HG02870 (cell line): ENCODE measurements around the gene STK39.

Source experiments
- ATAC-seq: cut with Tn5 transposase; IDR thresholded peaks from one replicate; pipeline ENCODE4 v1.9.1; 2021; ENCODE audit warnings: mild to moderate bottlenecking, moderate library complexity; ENCODE audit not compliant: unreplicated experiment

The STK39 gene

DNA sequence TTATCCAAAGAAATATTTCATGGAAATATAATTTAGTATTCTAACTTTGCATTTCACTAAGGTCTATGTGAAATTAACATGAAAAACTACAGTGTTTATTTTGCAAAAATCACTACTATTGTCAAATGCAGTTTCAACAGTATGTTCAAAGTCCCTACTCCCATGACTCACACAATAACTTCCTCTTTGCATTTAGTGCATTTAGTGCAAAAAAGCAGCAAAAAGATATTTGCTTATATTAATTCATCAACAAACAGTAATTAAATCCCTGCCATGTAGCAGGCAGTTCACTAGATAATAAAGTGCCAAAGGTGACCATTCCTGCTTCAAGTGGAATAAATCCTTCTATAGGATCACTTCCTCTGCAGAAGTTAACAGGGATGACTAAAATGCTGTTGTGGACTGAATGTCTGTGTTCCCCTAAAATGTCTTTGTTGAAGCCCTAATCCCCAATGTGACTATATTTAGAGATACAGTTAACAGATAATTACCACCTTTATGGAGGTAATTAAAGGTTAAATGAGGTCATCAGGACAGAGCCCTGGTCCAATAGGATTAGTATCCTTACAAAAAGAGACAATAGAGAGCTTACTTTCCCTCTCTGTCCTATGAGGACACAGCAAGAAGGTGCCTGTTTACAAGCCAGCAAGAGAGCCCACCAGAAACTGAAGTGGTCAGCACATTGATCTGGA is 61.7 kb downstream of the STK39 start:
- no peak for ATAC-seq

- no peak for ATAC-seq
Observed at GRCh38 chr2:168184681-168185513, 62.5 kb downstream of the STK39 start.

DNA sequence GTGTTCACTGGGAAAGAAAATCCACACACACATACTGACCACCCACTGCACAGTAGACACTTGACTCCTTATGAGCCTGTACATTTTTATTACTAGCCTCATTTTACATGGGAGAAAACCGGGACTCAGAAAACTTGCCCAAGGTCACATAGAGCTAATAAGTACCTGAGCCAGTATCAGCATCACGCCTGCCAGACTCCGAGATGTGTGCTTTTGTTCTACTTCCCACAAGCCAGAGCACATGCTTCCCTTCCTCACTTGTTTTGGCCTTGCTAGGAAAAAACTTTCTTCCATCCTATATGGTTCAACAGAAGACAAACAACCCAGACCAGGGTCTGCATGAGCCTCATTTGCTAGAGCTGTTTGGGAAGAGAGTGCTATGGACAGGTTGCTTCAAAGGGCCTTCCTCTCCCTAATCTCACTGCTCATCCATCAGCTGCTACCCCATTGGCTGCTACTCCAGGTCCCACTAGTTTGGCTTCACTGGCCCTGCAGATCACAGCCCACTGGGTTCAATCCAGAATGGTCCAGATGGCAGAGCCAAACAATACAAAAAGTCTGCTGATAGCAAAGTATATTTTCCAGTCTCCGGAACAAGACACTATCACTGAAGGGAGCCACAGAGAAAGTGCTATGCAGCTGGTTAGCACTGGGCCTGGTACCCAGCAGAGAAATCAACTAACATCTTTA is 63.9 kb downstream of the STK39 start:
- ATAC-seq, result no peak

GRCh38 chr2:168182550-168183249 is 64.7 kb downstream of the STK39 start:
- ATAC-seq, result no peak

GRCh38 chr2:168181825-168182224 is 65.6 kb downstream of the STK39 start:
- ATAC-seq, result no peak

- ATAC-seq, result no peak
Observed at GRCh38 chr2:168180914-168181313, 66.5 kb downstream of the STK39 start.

- ATAC-seq, result no peak
Observed at GRCh38 chr2:168180483-168180882, 66.9 kb downstream of the STK39 start.

DNA sequence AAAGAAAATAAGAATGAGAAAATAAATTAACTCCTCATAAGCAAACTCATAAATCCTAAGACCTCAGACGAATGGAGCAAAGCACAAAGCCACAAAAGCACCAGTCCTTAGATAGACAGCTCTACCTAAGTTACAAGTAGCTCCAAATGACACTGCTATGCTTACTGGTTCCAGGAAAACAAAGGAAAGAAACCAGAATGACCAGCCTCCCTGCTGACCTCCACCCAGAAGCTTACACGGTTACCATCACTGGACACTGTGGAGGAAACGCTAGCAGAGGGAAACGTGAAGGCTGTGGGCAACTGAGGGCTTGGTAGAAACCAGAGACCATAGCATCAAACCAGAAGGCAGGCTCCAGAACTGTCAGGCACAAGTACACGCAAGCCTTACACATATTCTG is 67.8 kb downstream of the STK39 start:
- no peak for ATAC-seq

DNA sequence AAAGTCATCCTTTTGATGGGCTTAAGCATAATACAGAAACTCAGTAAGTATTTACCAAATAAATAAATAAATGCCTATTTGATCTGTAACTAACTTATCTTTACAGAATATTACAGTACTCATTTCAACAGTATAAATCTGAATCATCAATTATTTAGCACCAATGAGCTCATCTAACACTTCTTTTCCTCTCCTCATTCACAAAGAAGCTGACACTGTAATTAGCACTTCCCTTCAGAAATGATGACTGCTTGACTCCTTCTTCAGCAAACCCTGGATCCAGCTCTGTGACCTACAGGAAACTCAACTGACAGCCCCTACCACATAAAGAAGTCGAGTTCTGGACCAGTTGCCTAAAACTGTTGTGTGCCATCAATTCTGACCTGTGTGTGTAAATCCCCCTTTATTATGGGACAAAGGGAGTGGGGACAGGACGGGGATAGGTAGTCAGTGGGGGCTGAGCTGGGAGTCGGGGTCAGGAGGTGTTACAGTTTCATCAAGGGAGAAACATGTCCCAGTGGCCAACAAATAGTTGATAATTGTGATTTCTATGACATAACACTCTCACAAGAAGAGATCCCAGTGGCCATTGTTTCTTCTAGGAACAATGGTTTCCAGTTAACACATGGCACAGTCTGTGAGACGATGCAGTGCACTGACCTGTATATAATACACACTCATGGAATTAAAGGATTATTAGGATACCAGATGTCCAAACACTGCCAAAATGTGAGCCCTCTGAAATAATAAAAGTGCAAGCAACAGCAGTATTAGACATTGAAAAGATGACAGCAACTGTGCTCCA is 68.7 kb downstream of the STK39 start:
- no peak for ATAC-seq

GRCh38 chr2:168176402-168176801 is 71.0 kb downstream of the STK39 start:
- no peak for ATAC-seq

- no peak for ATAC-seq
Observed at GRCh38 chr2:168175469-168175868, 71.9 kb downstream of the STK39 start.

- ATAC-seq, result no peak
Observed at GRCh38 chr2:168174756-168175155, 72.6 kb downstream of the STK39 start.

DNA sequence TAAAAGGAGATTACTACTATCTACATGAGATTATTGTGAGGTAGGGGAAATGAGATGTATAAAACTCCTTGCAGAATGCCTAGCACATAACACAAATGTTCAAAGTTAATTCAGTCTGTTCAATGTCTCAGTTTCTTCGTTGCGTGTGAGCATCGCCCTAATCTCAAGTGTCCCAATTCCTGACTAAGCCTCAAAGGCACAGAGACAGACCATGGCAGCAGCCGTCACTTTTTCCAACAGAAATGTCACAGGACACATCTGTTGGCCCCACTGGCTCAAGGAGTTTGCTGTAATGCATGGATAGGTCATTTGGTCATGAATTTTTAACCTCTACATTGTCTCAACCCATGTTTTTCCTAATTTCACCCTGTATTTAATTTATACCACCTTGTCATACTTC is 75.3 kb downstream of the STK39 start:
- no peak for ATAC-seq

DNA sequence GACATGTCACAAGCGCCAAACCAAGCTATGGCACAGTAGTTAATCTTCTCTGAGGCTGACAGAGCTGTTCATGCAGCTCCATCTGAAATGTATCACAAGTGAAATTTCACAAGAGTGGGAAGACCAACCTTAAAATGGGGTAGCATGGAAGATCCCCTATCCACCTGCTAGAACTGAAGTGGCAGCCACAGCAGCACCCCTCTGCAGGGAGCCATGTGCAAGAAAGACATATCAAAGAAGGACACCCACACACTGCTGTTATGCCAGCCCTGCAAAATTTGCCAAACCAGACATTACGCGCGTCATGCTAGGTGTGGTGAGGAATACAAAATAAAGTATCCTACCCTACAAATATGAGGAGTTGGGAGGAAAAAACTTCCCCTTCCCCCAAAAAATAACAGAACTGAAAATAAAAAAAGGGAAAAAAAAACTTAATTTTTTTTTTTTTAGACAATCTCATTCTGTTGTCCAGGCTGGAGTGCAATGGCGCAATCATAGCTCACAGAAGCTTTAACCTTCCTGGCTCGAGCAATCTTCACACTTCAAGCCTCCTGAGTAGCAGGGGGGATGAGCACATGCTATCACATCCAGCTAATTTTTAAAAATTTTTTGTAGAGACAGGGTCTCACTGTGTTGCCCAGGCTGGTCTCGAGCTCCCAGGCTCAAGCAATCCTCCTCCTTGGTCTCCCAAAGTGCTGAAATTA is 76.2 kb downstream of the STK39 start:
- ATAC-seq, result no peak

GRCh38 chr2:168169097-168169745 is 78.2 kb downstream of the STK39 start:
- no peak for ATAC-seq

GRCh38 chr2:168167511-168168263 is 79.7 kb downstream of the STK39 start:
- no peak for ATAC-seq

DNA sequence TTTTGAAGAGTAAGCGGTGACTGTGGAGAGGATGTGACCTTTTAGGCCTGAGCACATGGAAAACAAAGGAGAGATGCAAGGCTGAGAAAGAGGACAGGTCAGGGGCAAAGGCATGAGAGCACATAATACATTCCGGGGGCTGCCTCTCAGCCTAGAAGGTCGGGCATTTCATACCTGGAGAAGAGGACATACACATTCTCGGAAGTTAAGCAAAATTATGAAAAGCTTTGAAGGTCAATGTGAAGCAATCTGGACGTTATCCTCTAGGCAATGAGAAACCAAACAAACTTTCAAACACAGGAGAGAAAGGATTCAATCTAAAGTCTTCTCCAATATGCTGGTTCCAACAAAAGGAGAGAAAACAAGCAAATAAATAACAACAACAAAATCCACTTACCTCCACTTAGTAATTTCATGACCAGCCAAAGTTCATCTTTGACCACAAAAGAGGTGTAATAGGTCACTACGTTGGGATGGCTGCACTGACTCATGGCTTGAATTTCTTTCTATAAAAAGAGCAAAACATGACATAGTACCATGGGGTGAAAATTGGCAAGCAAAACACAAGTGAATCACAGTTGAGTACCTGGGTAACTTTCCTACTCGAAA is 80.4 kb downstream of the STK39 start:
- ATAC-seq, result no peak
